NT2/D1 (cell line): ENCODE results near the gene WNT5B.

ENCODE experiments used
- DNase-seq: peaks from one replicate; pipeline ENCODE4 v3.0.0-alpha.2; 2011; ENCODE audit warnings: low read depth, low spot score
- H3K27me3 ChIP-seq: 2 replicates; pipeline ENCODE4 v1.6.0; 2011; ENCODE audit warnings: mild to moderate bottlenecking; ENCODE audit not compliant: insufficient read length, insufficient read depth
- H3K36me3 ChIP-seq: 2 replicates; pipeline ENCODE4 v1.6.1; 2011; ENCODE audit warnings: mild to moderate bottlenecking, low read length, mixed read lengths; ENCODE audit not compliant: insufficient read depth, insufficient read length
- H3K4me1 ChIP-seq: 2 replicates; pipeline ENCODE4 v1.5.1; 2011; ENCODE audit not compliant: insufficient read depth, insufficient read length
- H3K4me3 ChIP-seq: 2 replicates; pipeline ENCODE4 v1.5.1; 2011; ENCODE audit warnings: low read depth; ENCODE audit not compliant: insufficient read length
- H3K9ac ChIP-seq: 2 replicates; pipeline ENCODE4 v1.6.0; 2011; ENCODE audit warnings: low read depth; ENCODE audit not compliant: insufficient read length
- H3K9me3 ChIP-seq: 2 replicates; pipeline ENCODE4 v1.5.1; 2011; ENCODE audit warnings: mild to moderate bottlenecking, low read length; ENCODE audit not compliant: insufficient read depth
- SUZ12 ChIP-seq: IDR thresholded peaks from 2 replicates; pipeline ENCODE4 v1.6.1; 2011; ENCODE audit not compliant: insufficient read length, insufficient read depth; ENCODE audit errors: extremely low read depth
- YY1 ChIP-seq: IDR thresholded peaks from 2 replicates; pipeline ENCODE4 v1.6.1; 2011; ENCODE audit not compliant: insufficient read length, insufficient read depth
- ZNF274 ChIP-seq: IDR thresholded peaks from 2 replicates; pipeline ENCODE4 v1.6.1; 2011; ENCODE audit warnings: mild to moderate bottlenecking, low read depth, low read length

WNT5B gene

DNA sequence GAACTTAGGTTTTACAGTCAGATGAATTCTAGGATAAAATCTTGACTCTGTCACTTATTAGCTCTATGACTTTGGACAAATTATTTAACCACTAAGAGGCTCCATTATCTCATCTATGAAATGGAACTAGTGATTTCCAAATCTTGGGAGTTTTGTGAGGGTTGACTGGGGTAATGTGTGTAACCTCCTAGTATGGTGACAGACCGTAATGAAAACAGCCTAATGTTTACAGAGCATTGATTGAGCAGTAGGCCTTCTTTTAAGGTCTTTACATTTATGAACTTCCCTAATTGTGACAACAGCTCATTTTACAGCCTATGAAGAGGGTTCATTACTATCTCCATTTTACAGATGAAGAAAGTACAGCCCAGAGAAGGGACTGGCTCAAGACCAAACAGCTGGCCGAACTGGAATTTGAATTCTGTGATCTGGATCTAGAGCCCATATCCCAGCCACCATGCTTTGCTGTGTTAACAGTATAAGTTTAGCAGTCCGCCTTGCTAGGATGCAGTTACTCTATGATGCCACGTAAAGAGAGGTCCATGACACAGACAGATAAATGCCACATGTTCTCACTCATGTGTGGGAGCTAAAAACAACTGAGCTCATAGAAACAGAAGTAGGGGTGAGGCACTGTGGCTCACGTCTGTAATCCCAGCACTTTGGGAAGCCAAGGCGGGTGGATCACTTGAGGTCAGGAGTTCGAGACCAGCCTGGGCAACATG is 25.6 kb upstream of the WNT5B start:
- no peaks in the 10 kb centered on the region for H3K27me3 ChIP-seq
- H3K36me3 ChIP-seq: no peaks in the 10 kb centered on the region
- TF ChIP-seq ZNF274 (no peak), YY1 (no peak), SUZ12 (no peak)
- H3K4me3 ChIP-seq: no peak overlapping the region
- H3K9ac ChIP-seq: no peak overlapping the region
- no peaks in the 10 kb centered on the region for H3K9me3 ChIP-seq
- no peak for DNase-seq
- peaks cover 9% of the 10 kb centered on the region for H3K4me1 ChIP-seq

GRCh38 chr12:1604464-1604863 is 24.6 kb upstream of the WNT5B start:
- no peak for DNase-seq
- Histone ChIP-seq H3K4me3 (no peak overlapping the region), H3K9me3 (no peaks in the 10 kb centered on the region), H3K4me1 (peaks cover 9% of the 10 kb centered on the region), H3K9ac (no peak overlapping the region), H3K27me3 (no peaks in the 10 kb centered on the region), H3K36me3 (no peaks in the 10 kb centered on the region)
- TF ChIP-seq SUZ12: no peak
- no peak for TF ChIP-seq YY1
- TF ChIP-seq ZNF274: no peak

DNA sequence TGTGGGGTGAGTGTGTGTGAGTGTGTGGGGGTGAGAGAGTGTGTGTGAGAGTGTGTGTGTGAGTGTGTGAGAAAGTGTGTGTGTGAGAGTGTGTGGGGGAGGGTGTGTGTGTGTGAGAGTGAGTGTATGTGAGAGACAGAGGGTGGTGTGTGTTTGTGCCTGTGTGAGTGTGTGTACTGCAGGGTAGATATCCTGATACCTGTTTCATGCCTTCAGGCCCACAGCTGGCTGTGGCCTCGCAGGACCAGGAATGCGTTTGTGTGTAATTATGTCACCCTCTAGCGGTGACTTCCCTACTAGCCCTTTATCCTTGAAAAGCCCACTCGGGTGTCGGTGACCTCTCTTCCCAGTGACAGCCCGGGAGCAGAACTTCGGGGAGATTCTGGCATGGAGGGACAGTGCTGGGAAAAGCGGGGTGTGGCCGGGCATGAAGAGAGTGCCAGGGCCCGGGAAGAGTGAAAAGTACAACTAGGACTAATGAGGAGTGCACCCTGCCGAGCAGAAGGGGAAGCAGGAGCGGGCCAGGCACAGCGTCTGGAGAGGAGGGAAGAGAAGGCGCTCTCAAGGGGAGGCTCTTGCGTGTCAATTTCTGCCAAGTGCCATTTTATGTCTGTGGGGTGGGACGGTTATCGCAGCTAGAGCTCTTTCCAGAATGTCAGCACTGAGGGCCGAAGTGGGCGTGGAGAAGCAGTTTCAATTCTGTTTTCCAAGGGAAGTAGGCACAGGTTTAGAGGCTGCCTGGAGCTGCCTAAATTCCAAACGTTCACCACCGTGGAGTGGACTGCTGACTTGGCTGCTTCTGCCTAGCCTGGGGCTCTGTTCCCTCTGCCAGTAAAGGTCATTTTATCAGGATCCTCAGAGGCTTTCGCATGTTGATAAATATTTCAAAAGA is 23.7 kb upstream of the WNT5B start:
- peaks cover 9% of the 10 kb centered on the region for H3K4me1 ChIP-seq
- H3K27me3 ChIP-seq: no peaks in the 10 kb centered on the region
- no peak for TF ChIP-seq YY1
- no peak for TF ChIP-seq SUZ12
- TF ChIP-seq ZNF274: no peak
- no peaks in the 10 kb centered on the region for H3K36me3 ChIP-seq
- peak overlapping the region; percentile 83 for H3K9ac ChIP-seq
- H3K9me3 ChIP-seq: no peaks in the 10 kb centered on the region
- peak; percentile 80 for DNase-seq
- H3K4me3 ChIP-seq: peak overlapping the region; percentile 26

- no peak for TF ChIP-seq ZNF274
- TF ChIP-seq SUZ12: no peak
- no peak for TF ChIP-seq YY1
- H3K9me3 ChIP-seq: no peaks in the 10 kb centered on the region
- peak overlapping the region; percentile 83 for H3K9ac ChIP-seq
- peak; percentile 95 for DNase-seq
- H3K4me3 ChIP-seq: peak overlapping the region; percentile 26
- peaks cover 9% of the 10 kb centered on the region for H3K4me1 ChIP-seq
- H3K36me3 ChIP-seq: no peaks in the 10 kb centered on the region
- H3K27me3 ChIP-seq: no peaks in the 10 kb centered on the region
Measured at GRCh38 chr12:1606021-1606622, 22.9 kb upstream of the WNT5B start.

DNA sequence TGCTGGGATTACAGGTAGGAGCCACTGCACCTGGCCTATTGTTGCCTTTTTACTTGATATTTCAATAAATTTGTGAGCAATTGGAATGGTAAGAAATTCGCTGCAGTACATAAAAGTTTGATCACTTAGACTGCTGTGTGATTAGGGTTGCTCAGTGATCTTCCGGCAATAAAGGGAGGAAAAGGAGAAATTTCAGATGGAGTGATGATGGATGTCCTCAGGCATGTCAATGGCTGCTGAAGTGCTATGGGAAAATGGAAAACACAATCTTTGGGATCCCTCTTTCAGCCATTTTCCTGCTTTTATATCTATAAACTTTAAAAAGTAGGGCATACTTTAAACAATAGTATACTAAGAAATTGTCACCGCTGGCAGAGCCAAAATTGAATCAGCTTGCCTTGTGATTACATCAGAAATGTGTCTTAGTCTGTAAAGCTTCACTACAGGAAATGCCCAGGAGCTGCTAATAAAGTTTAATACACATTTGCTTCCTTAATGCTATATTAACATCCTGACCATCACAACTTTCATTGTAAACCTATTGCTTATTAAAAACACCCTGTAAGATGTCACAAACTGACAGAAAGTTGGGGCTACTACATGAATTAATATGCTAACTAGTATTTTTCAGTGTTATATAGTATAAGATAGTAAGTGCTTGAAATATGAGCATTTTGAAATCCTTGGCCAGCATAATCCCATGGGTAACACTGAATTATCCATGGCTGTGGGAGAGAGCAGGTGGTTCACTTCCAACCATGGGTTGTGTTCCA is 20.9 kb upstream of the WNT5B start:
- DNase-seq: no peak
- H3K36me3 ChIP-seq: no peaks in the 10 kb centered on the region
- TF ChIP-seq ZNF274 (no peak), SUZ12 (no peak), YY1 (no peak)
- H3K9ac ChIP-seq: no peak overlapping the region
- H3K9me3 ChIP-seq: no peaks in the 10 kb centered on the region
- H3K27me3 ChIP-seq: no peaks in the 10 kb centered on the region
- no peak overlapping the region for H3K4me3 ChIP-seq
- peaks cover 9% of the 10 kb centered on the region for H3K4me1 ChIP-seq

- DNase-seq: no peak
- Histone ChIP-seq H3K9ac (no peak overlapping the region), H3K27me3 (no peaks in the 10 kb centered on the region), H3K36me3 (no peaks in the 10 kb centered on the region), H3K4me3 (no peak overlapping the region), H3K9me3 (no peaks in the 10 kb centered on the region), H3K4me1 (peaks cover 9% of the 10 kb centered on the region)
- no peak for TF ChIP-seq ZNF274
- TF ChIP-seq YY1: no peak
- TF ChIP-seq SUZ12: no peak
Measured at GRCh38 chr12:1608713-1609119, 20.3 kb upstream of the WNT5B start.
